Left ventricle myocardium inferior (tissue), 1 donor: ENCODE data around the gene ENPP7. TPM values are rescaled to one million over a fixed set of nuclear protein-coding genes. Genes with fewer than 3 reads are reported as not detected.

Experiments used
- DNase-seq: peaks from one replicate; pipeline ENCODE4 v3.0.0-alpha.2; 2020
- H3K27ac ChIP-seq: fragments of 200-600 bp; replicated peaks from 2 replicates; pipeline ENCODE4 v1.8.0; 2021
- H3K27me3 ChIP-seq: fragments of 200-600 bp; 2 replicates; pipeline ENCODE4 v1.8.0; 2021; ENCODE audit warnings: low read depth
- H3K36me3 ChIP-seq: fragments of 200-600 bp; 2 replicates; pipeline ENCODE4 v1.8.0; 2021
- H3K4me1 ChIP-seq: fragments of 200-600 bp; 2 replicates; pipeline ENCODE4 v1.8.0; 2021
- H3K4me3 ChIP-seq: fragments of 200-600 bp; 2 replicates; pipeline ENCODE4 v1.8.0; 2021; ENCODE audit warnings: mild to moderate bottlenecking, moderate library complexity
- H3K9me3 ChIP-seq: fragments of 200-600 bp; replicated peaks from 2 replicates; pipeline ENCODE4 v1.8.0; 2021
- CTCF ChIP-seq: fragments of 200-600 bp; IDR thresholded peaks from 2 replicates; pipeline ENCODE4 v1.8.0; 2021; ENCODE audit warnings: antibody characterized with exemption, mild to moderate bottlenecking, borderline replicate concordance
- intact Hi-C: fragments of 100-400 bp; cut with micrococcal nuclease; formaldehyde crosslinking; loops from one replicate; pipeline ENCODE4 v1.11.0; 2022
- total RNA-seq: library from RNA; stranded (reverse); fragmentation: NEBNext Ultra II Directional; extraction: Animal tissue kit (Norgen Biotek cat#: 25700); gene quantifications from one replicate; pipeline ENCODE4 v1.2.1, GENCODE V29; 2021
- donor health status: DM: no; HTN: yes; CAD: no; lungs with severe emphysema.

The ENPP7 gene
- total RNA-seq, 1 donor from 2014 or later = not detected

- no peak for DNase-seq
- H3K4me3 ChIP-seq = peak overlapping the region; percentile 91
- no peak for TF ChIP-seq CTCF
- intact Hi-C loops = no loop called here
- no peaks in the 10 kb centered on the region for H3K36me3 ChIP-seq
- peaks cover 29% of the 10 kb centered on the region for H3K4me1 ChIP-seq
- no peaks in the 10 kb centered on the region for H3K9me3 ChIP-seq
- H3K27me3 ChIP-seq = peaks cover 75% of the 10 kb centered on the region
- H3K27ac ChIP-seq = peak overlapping the region; percentile 85
Measured at GRCh38 chr17:79776376-79777119, 45.8 kb downstream of the ENPP7 start.

- intact Hi-C loops = no loop called here
- H3K27ac ChIP-seq = peak overlapping the region; percentile 85
- peaks cover 75% of the 10 kb centered on the region for H3K27me3 ChIP-seq
- H3K4me1 ChIP-seq = peaks cover 29% of the 10 kb centered on the region
- TF ChIP-seq CTCF = peak; percentile 23
- peak; percentile 68 for DNase-seq
- no peaks in the 10 kb centered on the region for H3K9me3 ChIP-seq
- no peaks in the 10 kb centered on the region for H3K36me3 ChIP-seq
- peak overlapping the region; percentile 91 for H3K4me3 ChIP-seq
Measured at GRCh38 chr17:79777120-79777893, 46.6 kb downstream of the ENPP7 start.

- H3K36me3 ChIP-seq = no peaks in the 10 kb centered on the region
- peaks cover 68% of the 10 kb centered on the region for H3K27me3 ChIP-seq
- H3K4me3 ChIP-seq = peak within 1 kb of the TSS; percentile 91
- H3K4me1 ChIP-seq = peaks cover 29% of the 10 kb centered on the region
- H3K9me3 ChIP-seq = no peaks in the 10 kb centered on the region
- intact Hi-C loops = no loop called here
- DNase-seq = peak; percentile 79
- H3K27ac ChIP-seq = peak within 1 kb of the TSS; percentile 85
- no peak for TF ChIP-seq CTCF
Measured at GRCh38 chr17:79777894-79778503, 47.3 kb downstream of the ENPP7 start, which contains the start of gene CBX2. Gene CBX2, plus strand, starts transcription at chr17:79778148. Its CDS starts 88 bp downstream, at chr17:79778236.

GRCh38 chr17:79778504-79779083, 47.9 kb downstream of the ENPP7 start:
- DNase-seq = no peak
- Histone ChIP-seq H3K27ac (peak overlapping the region; percentile 85), H3K27me3 (peaks cover 62% of the 10 kb centered on the region), H3K9me3 (no peaks in the 10 kb centered on the region), H3K4me1 (peaks cover 29% of the 10 kb centered on the region), H3K4me3 (peak overlapping the region; percentile 91), H3K36me3 (no peaks in the 10 kb centered on the region)
- TF ChIP-seq CTCF = no peak
- intact Hi-C loops = no loop called here

GRCh38 chr17:79779084-79779529, 48.4 kb downstream of the ENPP7 start:
- peaks cover 29% of the 10 kb centered on the region for H3K4me1 ChIP-seq
- no peak overlapping the region for H3K27ac ChIP-seq
- DNase-seq = no peak
- H3K27me3 ChIP-seq = peaks cover 61% of the 10 kb centered on the region
- no peaks in the 10 kb centered on the region for H3K9me3 ChIP-seq
- no peaks in the 10 kb centered on the region for H3K36me3 ChIP-seq
- peak overlapping the region; percentile 91 for H3K4me3 ChIP-seq
- intact Hi-C loops = no loop called here
- TF ChIP-seq CTCF = no peak
